H9 (cell line): ENCODE data around the gene C10orf143. TPM values are rescaled to one million over a fixed set of nuclear protein-coding genes. Genes with fewer than 3 reads are reported as not detected.

Experiments used
- DNase-seq: peaks from one replicate; pipeline ENCODE4 v3.0.0-alpha.2; 2017
- H2AFZ ChIP-seq: one replicate; pipeline ENCODE4 v1.6.1; 2013; ENCODE audit warnings: mild to moderate bottlenecking, low read length, control low read depth, moderate library complexity
- H2AK5ac ChIP-seq: 2 replicates; pipeline ENCODE4 v1.6.1; 2013; ENCODE audit warnings: low read length, control low read depth, mixed read lengths; ENCODE audit not compliant: insufficient read length
- H2BK120ac ChIP-seq: one replicate; pipeline ENCODE4 v1.6.1; 2013; ENCODE audit warnings: low read depth, mild to moderate bottlenecking, low read length, control low read depth, inconsistent platforms; ENCODE audit not compliant: poor library complexity, severe bottlenecking
- H2BK12ac ChIP-seq: 2 replicates; pipeline ENCODE4 v1.6.1; 2013; ENCODE audit warnings: low read length, control low read depth, mixed read lengths, low read depth; ENCODE audit not compliant: insufficient read length
- H2BK15ac ChIP-seq: 2 replicates; pipeline ENCODE4 v1.6.1; 2013; ENCODE audit warnings: low read depth, low read length, control low read depth
- H2BK20ac ChIP-seq: one replicate; pipeline ENCODE4 v1.6.1; 2013; ENCODE audit warnings: low read depth, mild to moderate bottlenecking, low read length, control low read depth, inconsistent platforms; ENCODE audit not compliant: poor library complexity, severe bottlenecking
- H2BK5ac ChIP-seq: 2 replicates; pipeline ENCODE4 v1.6.1; 2013; ENCODE audit warnings: low read length, control low read depth, mixed read lengths; ENCODE audit not compliant: insufficient read length
- H3K14ac ChIP-seq: 2 replicates; pipeline ENCODE4 v1.6.1; 2013; ENCODE audit warnings: low read length, control low read depth; ENCODE audit not compliant: insufficient read depth
- H3K18ac ChIP-seq: 2 replicates; pipeline ENCODE4 v1.6.1; 2013; ENCODE audit warnings: low read depth, mild to moderate bottlenecking, mixed read lengths, low read length, control low read depth; ENCODE audit not compliant: insufficient read length
- H3K23ac ChIP-seq: 2 replicates; pipeline ENCODE4 v1.6.1; 2013; ENCODE audit warnings: low read length, control low read depth, mixed read lengths, low read depth; ENCODE audit not compliant: insufficient read length
- H3K23me2 ChIP-seq: 2 replicates; pipeline ENCODE4 v1.6.1; 2013; ENCODE audit warnings: low read depth, mild to moderate bottlenecking, mixed read lengths, low read length, control low read depth; ENCODE audit not compliant: insufficient read length, poor library complexity, severe bottlenecking
- H3K27ac ChIP-seq: 2 replicates; pipeline ENCODE4 v1.5.1; 2013; ENCODE audit warnings: low read length, control low read depth, mixed read lengths, low read depth; ENCODE audit not compliant: insufficient read length
- H3K27me3 ChIP-seq: 2 replicates; pipeline ENCODE4 v1.6.1; 2013; ENCODE audit warnings: low read length, control low read depth, inconsistent platforms; ENCODE audit not compliant: insufficient read depth
- H3K4ac ChIP-seq: 2 replicates; pipeline ENCODE4 v1.6.1; 2013; ENCODE audit warnings: low read depth, mild to moderate bottlenecking, control low read depth, inconsistent platforms, low read length, moderate library complexity
- H3K4me1 ChIP-seq: 2 replicates; pipeline ENCODE4 v1.6.1; 2013; ENCODE audit warnings: low read length, control low read depth, inconsistent platforms; ENCODE audit not compliant: insufficient read depth
- H3K4me2 ChIP-seq: 2 replicates; pipeline ENCODE4 v1.6.1; 2013; ENCODE audit warnings: low read length, control low read depth, mixed read lengths; ENCODE audit not compliant: insufficient read length, insufficient read depth
- H3K56ac ChIP-seq: 2 replicates; pipeline ENCODE4 v1.6.1; 2013; ENCODE audit warnings: low read depth, mild to moderate bottlenecking, mixed read lengths, low read length, control low read depth; ENCODE audit not compliant: insufficient read length
- H3K79me1 ChIP-seq: 2 replicates; pipeline ENCODE4 v1.6.1; 2013; ENCODE audit warnings: low read depth, mild to moderate bottlenecking, moderate library complexity, low read length, control low read depth, inconsistent platforms; ENCODE audit not compliant: insufficient read depth, poor library complexity, severe bottlenecking
- H3K79me2 ChIP-seq: 2 replicates; pipeline ENCODE4 v1.6.1; 2013; ENCODE audit warnings: low read length, control low read depth, inconsistent platforms; ENCODE audit not compliant: insufficient read depth
- H3K9ac ChIP-seq: 2 replicates; pipeline ENCODE4 v1.6.1; 2013; ENCODE audit warnings: low read length, control low read depth, mixed read lengths; ENCODE audit not compliant: insufficient read length; ENCODE audit errors: extremely low read depth
- H3K9me3 ChIP-seq: one replicate; pipeline ENCODE4 v1.6.1; 2013; ENCODE audit warnings: low read depth, low read length, inconsistent platforms; ENCODE audit not compliant: control insufficient read depth
- H3T11ph ChIP-seq: one replicate; pipeline ENCODE4 v1.6.1; 2013; ENCODE audit warnings: mild to moderate bottlenecking, low read length, control low read depth, inconsistent platforms
- H4K20me1 ChIP-seq: one replicate; pipeline ENCODE4 v1.6.1; 2013; ENCODE audit not compliant: control insufficient read depth, insufficient read length, insufficient read depth
- H4K5ac ChIP-seq: 2 replicates; pipeline ENCODE4 v1.6.1; 2013; ENCODE audit warnings: low read depth, mild to moderate bottlenecking, mixed read lengths, low read length, control low read depth; ENCODE audit not compliant: insufficient read length
- H4K8ac ChIP-seq: replicated peaks from 2 replicates; pipeline ENCODE4 v1.6.1; 2013; ENCODE audit warnings: low read length, control low read depth, mixed read lengths, low read depth; ENCODE audit not compliant: insufficient read length
- H4K91ac ChIP-seq: 2 replicates; pipeline ENCODE4 v1.6.1; 2013; ENCODE audit warnings: low read depth, mild to moderate bottlenecking, moderate library complexity, mixed read lengths, low read length, control low read depth; ENCODE audit not compliant: insufficient read length
- H3K27ac Mint-ChIP-seq, 3 experiments: 2 replicates in 2 of 3; 3 replicates in 1 of 3; pipeline ENCODE4 v1.8.0; 2020 to 2021; ENCODE audit warnings: mixed read lengths in 3 of 3, mild to moderate bottlenecking in 1 of 3, moderate library complexity in 1 of 3
- H3K27me3 Mint-ChIP-seq: 2 replicates; pipeline ENCODE4 v1.8.0; 2021; ENCODE audit warnings: low read depth, mild to moderate bottlenecking, moderate library complexity, mixed read lengths
- H3K36me3 Mint-ChIP-seq, 3 experiments: 2 replicates in 2 of 3; 3 replicates in 1 of 3; pipeline ENCODE4 v1.8.0; 2020 to 2021; ENCODE audit warnings: low read depth in 3 of 3, mixed read lengths in 3 of 3; ENCODE audit not compliant: insufficient read depth in 1 of 3
- H3K4me1 Mint-ChIP-seq, 2 experiments: 2 replicates each; pipeline ENCODE4 v1.8.0; 2020; ENCODE audit warnings: mixed read lengths in 2 of 2
- H3K4me3 Mint-ChIP-seq, 2 experiments: 2 replicates in 1 of 2; 3 replicates in 1 of 2; pipeline ENCODE4 v1.8.0; 2020 to 2021; ENCODE audit warnings: mild to moderate bottlenecking in 2 of 2, mixed read lengths in 2 of 2, moderate library complexity in 1 of 2
- H3K9me3 Mint-ChIP-seq, 2 experiments: 2 replicates in 1 of 2; 3 replicates in 1 of 2; pipeline ENCODE4 v1.8.0; 2020; ENCODE audit warnings: mild to moderate bottlenecking in 2 of 2, mixed read lengths in 2 of 2, moderate library complexity in 1 of 2
- WGBS: extraction: QIAGEN DNeasy Blood & Tissue Kit; methylation state at CpG from one replicate; pipeline ENCODE4 v1.1.7; 2013; ENCODE audit warnings: missing lambda C conversion rate, low lambda C conversion rate, mixed read lengths; ENCODE audit not compliant: insufficient read length; ENCODE audit errors: extremely low coverage; 5-methylcytosine and 5-hydroxymethylcytosine counted together
- total RNA-seq: library from RNA; stranded (reverse); gene quantifications from 2 replicates; pipeline ENCODE4 v1.2.1, GENCODE V29; 2021
- TF ChIP-seq, protein P1 (sequence below): fragments of 200-600 bp; sonication (generic); conservative IDR thresholded peaks from 3 replicates; pipeline ENCODE4 v1.8.0; 2021; ENCODE audit warnings: antibody characterized with exemption, mild to moderate bottlenecking

The C10orf143 gene
- total RNA-seq, 1 experiment from 2014 or later = 0.94 TPM

DNA sequence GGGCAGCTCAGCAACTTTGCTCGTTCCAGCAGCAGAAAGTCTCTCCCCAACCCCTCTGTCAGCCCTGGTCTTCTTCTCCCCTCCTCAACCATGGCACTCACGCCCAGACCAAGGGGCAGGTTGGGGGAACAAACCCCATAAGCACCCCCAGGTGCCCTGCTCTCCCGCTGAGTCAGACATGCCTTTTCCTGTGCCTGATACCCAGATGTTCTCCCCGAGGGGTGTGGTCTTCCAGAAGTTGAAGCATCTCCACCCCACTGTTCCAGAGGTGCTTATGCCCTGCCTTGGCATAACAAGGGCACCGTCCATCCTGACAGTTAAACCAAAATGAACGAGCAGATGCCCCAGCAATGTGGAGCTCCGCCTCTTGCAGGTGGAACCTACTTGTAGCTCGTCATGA lies 67.1 kb downstream of the C10orf143 start:
- H3K14ac ChIP-seq = no peak overlapping the region
- H2AFZ ChIP-seq = no peak overlapping the region
- H4K5ac ChIP-seq = no peak overlapping the region
- no peaks in the 10 kb centered on the region for H3K23me2 ChIP-seq
- no peak overlapping the region; a peak in 1 of 5 replicates for H3K4me3 Mint-ChIP-seq
- H4K91ac ChIP-seq = no peak overlapping the region
- H3T11ph ChIP-seq = no peak overlapping the region
- WGBS = no CpG with 5 or more reads among the region's 8 CpGs
- H3K23ac ChIP-seq = no peak overlapping the region
- H3K27ac ChIP-seq = no peak overlapping the region
- H3K56ac ChIP-seq = no peak overlapping the region
- H3K27me3 Mint-ChIP-seq = peaks cover 19% of the 10 kb centered on the region
- H4K20me1 ChIP-seq = peaks cover 2% of the 10 kb centered on the region
- H3K4me1 ChIP-seq = no peaks in the 10 kb centered on the region; the same call in 1 of the 2 replicates
- H2BK15ac ChIP-seq = no peak overlapping the region
- H3K79me1 ChIP-seq = no peaks in the 10 kb centered on the region
- no peak overlapping the region for H3K4ac ChIP-seq
- H3K4me1 Mint-ChIP-seq = peaks cover 14 to 22% of the 10 kb centered on the region in 2 experiments
- H3K18ac ChIP-seq = no peak overlapping the region
- H4K8ac ChIP-seq = no peak overlapping the region
- TF ChIP-seq, protein P1, sequence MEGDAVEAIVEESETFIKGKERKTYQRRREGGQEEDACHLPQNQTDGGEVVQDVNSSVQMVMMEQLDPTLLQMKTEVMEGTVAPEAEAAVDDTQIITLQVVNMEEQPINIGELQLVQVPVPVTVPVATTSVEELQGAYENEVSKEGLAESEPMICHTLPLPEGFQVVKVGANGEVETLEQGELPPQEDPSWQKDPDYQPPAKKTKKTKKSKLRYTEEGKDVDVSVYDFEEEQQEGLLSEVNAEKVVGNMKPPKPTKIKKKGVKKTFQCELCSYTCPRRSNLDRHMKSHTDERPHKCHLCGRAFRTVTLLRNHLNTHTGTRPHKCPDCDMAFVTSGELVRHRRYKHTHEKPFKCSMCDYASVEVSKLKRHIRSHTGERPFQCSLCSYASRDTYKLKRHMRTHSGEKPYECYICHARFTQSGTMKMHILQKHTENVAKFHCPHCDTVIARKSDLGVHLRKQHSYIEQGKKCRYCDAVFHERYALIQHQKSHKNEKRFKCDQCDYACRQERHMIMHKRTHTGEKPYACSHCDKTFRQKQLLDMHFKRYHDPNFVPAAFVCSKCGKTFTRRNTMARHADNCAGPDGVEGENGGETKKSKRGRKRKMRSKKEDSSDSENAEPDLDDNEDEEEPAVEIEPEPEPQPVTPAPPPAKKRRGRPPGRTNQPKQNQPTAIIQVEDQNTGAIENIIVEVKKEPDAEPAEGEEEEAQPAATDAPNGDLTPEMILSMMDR = no peak
- H3K4me2 ChIP-seq = no peak overlapping the region
- no peaks in the 10 kb centered on the region for H3K79me2 ChIP-seq
- no peak for DNase-seq
- H2BK120ac ChIP-seq = no peak overlapping the region
- H3K9me3 Mint-ChIP-seq = no peaks in the 10 kb centered on the region
- no peak overlapping the region; a peak in 1 of 7 replicates for H3K27ac Mint-ChIP-seq
- H2BK5ac ChIP-seq = no peak overlapping the region
- no peaks in the 10 kb centered on the region for H3K27me3 ChIP-seq
- no peak overlapping the region for H3K9ac ChIP-seq
- no peak overlapping the region for H2BK12ac ChIP-seq
- H2BK20ac ChIP-seq = no peak overlapping the region
- no peaks in the 10 kb centered on the region for H3K9me3 ChIP-seq
- no peak overlapping the region for H2AK5ac ChIP-seq
- no peaks in the 10 kb centered on the region for H3K36me3 Mint-ChIP-seq
